ENCODE results near the gene TBC1D8. TPM values are rescaled to one million over a fixed set of nuclear protein-coding genes. Genes with fewer than 3 reads are reported as not detected.
A peak's percentile ranks its signal among the peaks of the same experiment; 100 is the strongest.

The TBC1D8 gene
- total and polyA plus RNA-seq, 7 donors: 8.7 to 163 (median 50.4) TPM

DNA sequence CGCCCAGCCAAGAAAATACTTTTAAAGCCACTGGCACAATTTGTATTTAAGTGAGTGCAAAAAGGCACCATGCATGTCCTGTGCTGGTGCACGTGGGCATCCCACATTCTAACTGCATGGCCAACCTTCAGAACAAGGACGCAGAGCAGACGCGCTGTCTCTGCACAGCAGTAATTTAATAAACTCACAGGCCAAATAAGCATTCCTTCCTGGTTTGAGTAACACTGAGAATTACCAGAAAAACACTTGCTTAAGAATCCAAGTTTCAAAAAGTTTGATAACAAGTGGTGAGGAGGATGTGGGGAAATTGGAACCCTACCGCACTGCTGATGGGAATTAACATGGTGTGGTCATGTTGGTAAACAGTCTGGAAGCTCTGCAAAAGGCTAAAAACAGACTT is 110.4 kb downstream of the TBC1D8 start:
- intact Hi-C loops (cut with DNase I): no loop called here
- WGBS, 3 donors: 74 to 88% (median 75%) methylated on average over 6 of the region's 6 CpGs
- Histone ChIP-seq H3K27me3 (ENCODE audit: insufficient read depth in 3 of 3, low read length in 2 of 3) (no peaks in the 10 kb centered on the region), H3K27ac (no peak overlapping the region), H3K9me3 (no peaks in the 10 kb centered on the region), H3K36me3 (ENCODE audit: insufficient read depth in 1 of 2, low read depth in 1 of 2) (peaks cover 4 to 53% of the 10 kb centered on the region in 2 donors), H3K4me3 (no peak overlapping the region), H3K4me1 (no peaks in the 10 kb centered on the region)
- TF ChIP-seq, protein P1, sequence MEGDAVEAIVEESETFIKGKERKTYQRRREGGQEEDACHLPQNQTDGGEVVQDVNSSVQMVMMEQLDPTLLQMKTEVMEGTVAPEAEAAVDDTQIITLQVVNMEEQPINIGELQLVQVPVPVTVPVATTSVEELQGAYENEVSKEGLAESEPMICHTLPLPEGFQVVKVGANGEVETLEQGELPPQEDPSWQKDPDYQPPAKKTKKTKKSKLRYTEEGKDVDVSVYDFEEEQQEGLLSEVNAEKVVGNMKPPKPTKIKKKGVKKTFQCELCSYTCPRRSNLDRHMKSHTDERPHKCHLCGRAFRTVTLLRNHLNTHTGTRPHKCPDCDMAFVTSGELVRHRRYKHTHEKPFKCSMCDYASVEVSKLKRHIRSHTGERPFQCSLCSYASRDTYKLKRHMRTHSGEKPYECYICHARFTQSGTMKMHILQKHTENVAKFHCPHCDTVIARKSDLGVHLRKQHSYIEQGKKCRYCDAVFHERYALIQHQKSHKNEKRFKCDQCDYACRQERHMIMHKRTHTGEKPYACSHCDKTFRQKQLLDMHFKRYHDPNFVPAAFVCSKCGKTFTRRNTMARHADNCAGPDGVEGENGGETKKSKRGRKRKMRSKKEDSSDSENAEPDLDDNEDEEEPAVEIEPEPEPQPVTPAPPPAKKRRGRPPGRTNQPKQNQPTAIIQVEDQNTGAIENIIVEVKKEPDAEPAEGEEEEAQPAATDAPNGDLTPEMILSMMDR (IDR thresholded peaks at IDR 0.05): no peak
- DNase-seq (no peak), ATAC-seq (no peak)

DNA sequence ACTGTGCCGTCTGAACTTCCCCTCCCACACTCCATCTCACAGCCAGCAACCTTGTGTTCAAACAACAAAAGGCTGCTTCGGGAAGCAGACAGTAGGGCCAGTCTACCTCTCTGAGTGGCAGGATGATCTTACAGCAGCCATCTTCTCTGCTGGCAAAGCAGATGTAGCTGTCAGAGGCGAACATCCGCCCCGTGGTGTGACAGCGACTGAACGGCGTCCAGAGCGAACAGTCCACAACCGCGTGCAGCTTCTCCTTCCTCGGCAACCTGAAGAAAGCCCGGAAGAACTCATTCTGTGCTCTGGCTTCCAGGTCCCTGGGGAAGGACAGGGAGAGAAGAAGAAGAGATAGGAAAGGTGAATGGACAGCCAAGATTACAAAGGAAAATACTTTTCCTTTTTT is 111.1 kb downstream of the TBC1D8 start:
- H3K36me3 ChIP-seq (ENCODE audit: insufficient read depth in 1 of 2, low read depth in 1 of 2): peaks cover 4 to 60% of the 10 kb centered on the region in 2 donors
- H3K27me3 ChIP-seq (ENCODE audit: insufficient read depth in 3 of 3, low read length in 2 of 3): no peaks in the 10 kb centered on the region
- H3K27ac ChIP-seq: no peak overlapping the region
- WGBS, 3 donors: 86 to 91% (median 87%) methylated on average over 13 of the region's 13 CpGs
- intact Hi-C loops (cut with DNase I): no loop called here
- no peak for ATAC-seq
- no peak overlapping the region for H3K4me3 ChIP-seq
- no peak for DNase-seq
- H3K4me1 ChIP-seq: no peaks in the 10 kb centered on the region
- TF ChIP-seq, protein P1 (IDR thresholded peaks at IDR 0.05): no peak
- H3K9me3 ChIP-seq: no peaks in the 10 kb centered on the region

DNA sequence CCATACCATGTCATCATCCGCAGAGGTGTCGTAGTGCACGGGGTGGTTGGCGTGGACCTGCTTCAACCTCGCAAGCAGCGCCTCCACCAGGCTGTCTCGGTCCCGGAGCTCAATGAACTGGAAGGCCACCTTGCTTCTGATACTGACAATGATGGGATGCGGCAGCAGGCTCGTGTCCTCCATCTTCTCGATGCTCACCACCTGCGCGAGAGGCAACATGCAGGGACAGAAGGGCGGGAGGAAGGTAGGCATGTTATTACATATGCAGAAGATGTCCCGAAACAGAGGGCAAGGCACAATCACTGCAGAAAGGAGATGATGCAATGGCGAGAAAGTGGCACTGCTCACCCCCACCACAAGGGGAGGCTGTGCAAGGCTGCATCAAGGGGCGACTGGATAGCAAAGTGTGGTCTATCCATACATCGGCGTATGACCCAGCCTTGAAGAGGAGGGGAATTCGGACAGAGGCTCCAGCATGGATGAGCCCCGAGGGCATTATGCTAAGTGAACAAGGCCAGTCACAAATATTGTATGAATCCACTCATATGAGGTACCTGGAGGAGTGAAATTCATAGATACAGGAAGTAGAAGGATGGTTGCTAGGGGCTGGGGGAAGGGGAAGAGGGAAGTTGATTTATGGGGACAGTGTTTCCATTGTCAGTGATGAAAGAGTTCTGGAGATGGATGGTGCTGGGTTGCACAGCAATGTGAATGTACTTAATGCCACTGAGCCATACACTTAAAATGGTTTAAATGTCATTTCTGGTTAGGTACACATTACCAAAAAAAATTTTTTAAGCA is 112.5 kb downstream of the TBC1D8 start:
- no peaks in the 10 kb centered on the region for H3K27me3 ChIP-seq (ENCODE audit: insufficient read depth in 3 of 3, low read length in 2 of 3)
- TF ChIP-seq, protein P1 (IDR thresholded peaks at IDR 0.05): peak; percentile 62
- intact Hi-C loops (cut with DNase I): loop anchor here in 1 of 2 donors (2.0 to 5.0 kb wide), 2 partner anchors 114 to 169 kb away; no protein-coding TSS in a partner anchor
- 83 to 91% (median 89%) methylated on average over 21 of the region's 21 CpGs for WGBS, 3 donors
- H3K36me3 ChIP-seq (ENCODE audit: insufficient read depth in 1 of 2, low read depth in 1 of 2): peaks cover 4 to 72% of the 10 kb centered on the region in 2 donors
- no peak for DNase-seq
- H3K4me3 ChIP-seq: no peak overlapping the region
- no peaks in the 10 kb centered on the region for H3K9me3 ChIP-seq
- H3K4me1 ChIP-seq: no peaks in the 10 kb centered on the region
- ATAC-seq: peak; percentile 53 to 66 (median 64)
- H3K27ac ChIP-seq: no peak overlapping the region

DNA sequence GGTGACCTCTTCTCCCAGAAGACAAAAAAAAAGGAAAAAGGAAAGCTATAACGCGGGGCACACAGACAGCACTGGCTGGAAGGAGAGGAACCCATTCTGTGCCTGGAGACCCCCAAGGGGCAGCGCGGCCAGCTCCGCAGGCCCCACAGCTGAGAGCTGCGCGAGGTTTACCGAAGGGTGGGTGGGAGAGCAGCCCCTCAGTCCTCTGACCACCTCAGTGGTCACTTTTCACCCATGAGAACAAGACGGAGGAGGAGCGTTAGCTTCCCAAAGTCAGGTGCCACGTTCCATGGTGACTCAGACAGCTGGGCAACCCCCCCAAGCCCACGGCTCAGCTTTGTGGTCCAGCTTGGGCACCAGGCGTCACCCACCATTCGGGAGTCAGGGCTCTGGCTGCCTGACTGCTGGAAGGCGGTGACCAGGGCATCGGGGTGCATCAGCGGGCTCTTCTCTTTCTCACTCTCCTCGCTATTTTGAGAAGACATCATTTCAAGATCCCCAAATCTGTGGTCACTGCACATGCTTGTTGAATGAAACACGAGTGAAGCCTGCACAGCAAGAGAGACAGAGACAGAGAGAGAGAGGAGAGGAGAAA is 113.9 kb downstream of the TBC1D8 start:
- no peak overlapping the region for H3K27ac ChIP-seq
- TF ChIP-seq, protein P1 (IDR thresholded peaks at IDR 0.05): no peak
- H3K9me3 ChIP-seq: no peaks in the 10 kb centered on the region
- intact Hi-C loops (cut with DNase I): loop anchor here in 1 of 2 donors (5.0 kb wide), 1 partner anchor 170 kb away; no protein-coding TSS in a partner anchor
- DNase-seq (no peak), ATAC-seq (peak in 2 of 4 donors; percentile 3 to 11)
- H3K36me3 ChIP-seq (ENCODE audit: insufficient read depth in 1 of 2, low read depth in 1 of 2): peaks cover 4 to 86% of the 10 kb centered on the region in 2 donors
- no peaks in the 10 kb centered on the region for H3K4me1 ChIP-seq
- no peak overlapping the region for H3K4me3 ChIP-seq
- 89 to 90% (median 90%) methylated on average over 19 of the region's 19 CpGs for WGBS, 3 donors
- no peaks in the 10 kb centered on the region for H3K27me3 ChIP-seq (ENCODE audit: insufficient read depth in 3 of 3, low read length in 2 of 3)

Measured in psoas muscle (tissue), 8 donors.